Measurements from ENCODE around the gene FBXL14.

The FBXL14 gene

DNA sequence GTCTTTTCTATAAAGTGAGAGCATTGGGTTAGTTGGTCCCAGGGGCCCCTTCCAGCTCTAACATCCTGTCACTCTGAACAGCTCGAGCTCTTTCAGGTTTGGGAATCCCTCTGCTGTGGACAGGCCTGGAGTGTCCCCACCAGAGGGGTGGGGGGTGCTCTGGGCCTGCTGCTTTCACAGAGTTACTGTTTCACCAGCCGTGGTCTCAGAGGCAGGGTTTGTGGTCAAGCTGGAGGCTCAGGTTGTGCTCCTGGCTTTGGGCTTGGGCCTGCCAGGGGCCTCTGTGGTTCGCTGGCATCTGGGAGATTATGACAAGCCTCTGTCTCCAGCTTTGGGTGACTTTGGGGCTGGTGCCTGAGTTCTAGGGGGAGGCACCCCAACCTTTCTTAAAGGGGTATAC is 59.6 kb downstream of the FBXL14 start:
- Mint-ChIP-seq H3K4me3 (peak overlapping the region; percentile 11 to 41), H3K36me3 (no peaks in the 10 kb centered on the region), H3K27ac (peak overlapping the region; percentile 60), H3K4me1 (peaks cover 25 to 36% of the 10 kb centered on the region in 2 donors), H3K27me3 (peaks cover 55 to 67% of the 10 kb centered on the region in 2 donors), H3K9me3 (no peaks in the 10 kb centered on the region)
- peak; percentile 15 to 17 for ATAC-seq (replicated peaks)
- DNase-seq = no peak

DNA sequence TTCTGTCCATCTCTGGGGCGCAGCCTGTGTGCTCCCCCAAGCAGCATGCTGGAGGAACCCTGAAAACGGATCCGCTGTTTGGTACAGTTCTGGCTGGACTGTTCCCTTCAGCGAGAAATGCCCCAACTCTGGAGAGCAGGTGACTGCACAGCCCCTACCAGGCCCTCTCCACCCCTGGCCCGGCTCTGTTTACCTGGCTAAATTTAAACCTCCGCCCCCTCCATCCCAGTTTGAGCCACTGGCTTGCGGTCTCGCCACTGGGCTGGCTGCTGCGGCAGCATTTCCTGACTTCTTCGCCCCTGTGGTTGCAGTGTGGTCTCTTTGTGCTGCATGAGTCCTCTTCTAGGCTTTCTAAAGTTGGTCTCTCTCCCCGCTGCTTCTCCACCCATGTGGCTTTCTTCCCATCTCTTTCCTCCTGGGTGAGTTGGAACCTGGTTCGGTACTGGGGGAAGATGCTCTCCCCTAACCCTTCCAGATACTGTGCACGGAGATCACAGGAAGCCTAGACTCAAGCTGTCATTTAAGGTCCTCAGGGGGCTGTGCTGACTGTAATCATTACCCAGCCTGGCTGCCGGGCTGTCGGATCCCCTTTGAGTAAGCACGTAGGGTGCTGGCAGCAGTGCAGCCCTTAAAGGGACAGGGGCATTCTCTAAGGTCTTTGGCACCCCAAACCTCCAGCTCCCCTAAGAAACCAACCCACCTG is 60.6 kb downstream of the FBXL14 start:
- DNase-seq = peak; percentile 60
- H3K27ac Mint-ChIP-seq = peak overlapping the region; percentile 72
- ATAC-seq (replicated peaks) = peak; percentile 87 to 90
- peak overlapping the region; percentile 78 to 85 for H3K4me3 Mint-ChIP-seq
- H3K4me1 Mint-ChIP-seq = peaks cover 28 to 41% of the 10 kb centered on the region in 2 donors
- H3K9me3 Mint-ChIP-seq = no peaks in the 10 kb centered on the region
- peaks cover 3% of the 10 kb centered on the region in 2 donors for H3K36me3 Mint-ChIP-seq
- peaks cover 55 to 67% of the 10 kb centered on the region in 2 donors for H3K27me3 Mint-ChIP-seq

DNA sequence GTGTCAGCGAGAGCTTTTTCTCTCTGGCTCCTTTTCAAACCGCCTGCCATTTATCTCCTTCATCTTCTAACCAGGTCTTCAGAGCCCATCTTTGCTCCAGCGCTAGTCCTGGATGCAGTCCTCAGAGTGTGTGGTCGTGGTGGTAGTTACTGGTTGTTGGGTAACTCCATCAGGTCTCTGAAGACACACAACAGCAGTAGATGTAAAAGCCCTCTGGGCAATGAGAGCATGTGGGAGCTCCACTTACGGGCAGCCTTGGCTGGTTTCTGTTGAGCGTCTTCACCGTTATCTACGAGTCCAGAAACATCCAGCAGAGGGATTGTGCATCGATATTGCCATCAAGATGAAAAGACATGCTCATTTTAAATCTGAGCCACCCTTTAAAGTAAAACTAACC is 61.2 kb downstream of the FBXL14 start:
- ATAC-seq (replicated peaks) (peak; percentile 37 to 54), DNase-seq (no peak)
- Mint-ChIP-seq H3K36me3 (peaks cover 3% of the 10 kb centered on the region in 2 donors), H3K9me3 (no peaks in the 10 kb centered on the region), H3K4me1 (peaks cover 28 to 41% of the 10 kb centered on the region in 2 donors), H3K27me3 (peaks cover 57 to 69% of the 10 kb centered on the region in 2 donors), H3K4me3 (peak overlapping the region; percentile 78 to 85), H3K27ac (peak overlapping the region; percentile 83)

DNA sequence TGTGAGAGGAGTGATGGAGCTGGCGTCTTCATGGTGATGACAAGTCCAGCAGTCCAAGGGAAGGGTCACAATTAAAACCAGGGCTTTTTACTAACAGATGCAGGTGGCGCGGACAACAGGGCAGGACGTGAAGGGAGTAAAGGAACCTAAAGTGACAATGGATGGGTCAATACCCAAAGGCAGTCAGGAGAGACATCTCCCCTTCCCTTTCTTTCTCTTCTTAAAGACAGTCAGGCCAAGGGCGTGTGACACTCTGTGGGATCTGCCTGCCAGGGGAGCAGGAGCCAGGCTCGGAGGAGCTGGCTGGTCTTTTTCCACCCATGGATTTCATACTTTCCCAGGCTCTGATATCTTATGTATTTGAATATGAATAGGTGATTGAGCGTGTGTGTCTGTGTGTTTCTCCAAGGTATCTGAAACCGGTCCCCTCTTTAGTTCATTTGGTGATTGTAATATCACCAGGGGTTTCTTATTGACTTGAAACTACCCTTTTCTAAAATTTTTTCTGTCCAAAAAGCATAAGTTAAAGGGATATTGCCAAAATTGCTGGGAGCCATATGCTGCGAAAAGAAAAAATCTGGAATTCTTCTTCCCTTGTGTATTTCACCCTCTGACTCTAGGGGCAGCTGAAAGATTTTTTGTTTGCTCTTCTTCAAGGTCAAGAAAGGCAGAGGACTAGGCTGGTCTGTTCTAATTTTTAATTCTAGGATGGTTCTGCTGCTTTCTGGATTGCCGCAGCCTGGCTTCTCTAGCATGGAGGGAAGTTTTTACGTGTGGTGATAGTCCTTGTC is 61.8 kb downstream of the FBXL14 start:
- Mint-ChIP-seq H3K4me1 (peaks cover 28 to 41% of the 10 kb centered on the region in 2 donors), H3K27ac (peak overlapping the region; percentile 83), H3K9me3 (no peaks in the 10 kb centered on the region), H3K36me3 (peaks cover 3% of the 10 kb centered on the region in 2 donors), H3K4me3 (peak overlapping the region; percentile 79 to 85), H3K27me3 (peaks cover 58 to 71% of the 10 kb centered on the region in 2 donors)
- ATAC-seq (replicated peaks) (no peak), DNase-seq (no peak)

DNA sequence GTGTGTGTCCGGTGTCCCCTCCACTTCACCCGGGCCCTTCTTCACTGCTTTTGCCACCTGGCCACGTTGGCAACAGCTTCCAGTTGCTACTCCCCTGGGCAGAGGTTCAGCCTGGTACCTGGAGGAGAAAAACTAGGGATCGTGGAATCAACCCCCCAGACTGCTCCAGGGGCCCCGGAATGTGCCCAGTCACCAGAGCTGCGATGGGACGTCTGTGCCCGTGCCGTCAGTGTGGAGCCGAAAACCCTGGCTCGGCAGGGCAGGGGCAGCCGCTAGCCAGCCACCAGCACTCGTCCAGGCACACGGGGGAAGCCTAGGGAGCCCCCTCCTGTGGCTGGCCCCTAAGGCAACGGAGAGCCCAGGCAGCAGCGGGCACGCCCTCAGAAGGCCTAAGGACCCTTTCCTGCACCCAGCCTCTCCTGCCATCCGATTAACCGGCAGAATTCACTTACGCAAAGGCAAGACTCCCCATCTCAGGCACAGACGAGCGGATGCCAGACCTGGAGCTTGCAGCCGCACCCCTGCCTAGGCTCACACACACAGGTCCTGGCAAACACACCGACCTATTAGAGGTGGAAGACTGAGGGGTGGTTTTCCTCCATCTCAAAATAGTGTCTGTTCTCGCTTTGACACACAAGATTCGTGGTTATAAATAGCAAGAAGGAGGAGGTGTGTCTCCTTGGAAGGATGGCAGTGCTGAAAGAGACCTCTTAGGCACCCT is 62.6 kb downstream of the FBXL14 start:
- H3K27ac Mint-ChIP-seq = peak overlapping the region; percentile 83
- H3K27me3 Mint-ChIP-seq = peaks cover 58 to 72% of the 10 kb centered on the region in 2 donors

DNA sequence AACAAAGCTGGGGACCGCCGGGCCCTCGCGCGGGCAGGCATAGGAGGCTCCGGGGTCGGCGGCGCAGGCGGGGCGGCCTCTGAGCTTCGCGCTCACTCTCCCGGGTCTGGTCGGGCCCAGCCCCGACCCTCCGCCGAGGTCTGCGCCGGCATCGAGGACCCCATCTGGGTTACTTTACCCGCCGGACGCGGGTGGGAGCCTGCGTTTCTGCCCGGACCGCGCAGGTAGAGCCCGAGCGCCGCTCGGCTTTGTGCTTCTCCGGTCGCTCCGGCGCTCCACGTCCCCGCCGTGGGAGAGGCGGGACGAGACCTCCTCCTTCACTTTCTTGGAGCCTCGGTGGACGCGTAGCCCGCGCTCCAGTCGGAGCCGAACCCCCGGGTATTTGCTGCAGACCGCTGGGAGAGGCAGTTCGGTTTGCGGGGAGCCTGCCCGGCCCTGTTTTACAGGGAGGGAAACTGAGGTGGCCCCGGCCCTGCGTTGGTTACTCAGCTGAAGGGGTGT is 63.2 kb downstream of the FBXL14 start:
- peak overlapping the region; percentile 67 to 79 for H3K4me3 Mint-ChIP-seq
- no peak for DNase-seq

More for the DNA sequence above, 62.6 kb downstream of the FBXL14 start:
- no peak for ATAC-seq (replicated peaks)
- no peak for DNase-seq
- Mint-ChIP-seq H3K36me3 (peaks cover 3% of the 10 kb centered on the region in 2 donors), H3K4me1 (peaks cover 26 to 41% of the 10 kb centered on the region in 2 donors), H3K4me3 (peak overlapping the region; percentile 67 to 79), H3K9me3 (no peaks in the 10 kb centered on the region)

DNA sequence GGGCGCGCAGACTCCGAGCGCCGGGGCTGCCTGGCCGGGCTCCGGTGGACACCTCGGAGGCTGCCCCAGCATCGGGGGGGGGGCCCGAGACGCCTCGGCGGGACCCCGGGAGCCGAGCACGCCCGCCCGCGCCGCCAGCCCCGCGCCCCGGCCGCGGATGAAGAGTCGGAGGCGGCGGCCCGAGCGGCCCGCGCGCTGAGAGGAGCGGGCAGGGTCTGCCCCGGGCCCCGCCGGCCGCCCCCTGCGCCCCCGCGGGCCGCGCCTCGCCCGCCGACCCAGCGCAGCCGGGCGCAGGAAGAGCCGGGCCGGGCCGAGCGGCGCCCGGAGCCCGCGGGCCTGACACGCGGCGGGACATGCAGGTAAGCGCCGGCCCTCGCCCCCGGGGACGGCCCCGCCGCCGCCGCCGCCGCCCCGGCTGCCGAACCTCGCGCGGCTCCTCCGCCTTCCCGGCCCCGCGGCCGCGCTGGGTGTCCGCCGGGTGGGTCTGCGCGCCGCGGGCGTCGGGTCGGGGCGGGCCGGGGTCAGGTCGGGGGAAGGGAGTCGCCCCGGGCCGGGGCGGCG is 63.7 kb downstream of the FBXL14 start:
- Mint-ChIP-seq H3K9me3 (no peaks in the 10 kb centered on the region), H3K27ac (no peak overlapping the region), H3K4me1 (peaks cover 30 to 44% of the 10 kb centered on the region in 2 donors), H3K4me3 (peak overlapping the region in 1 of 2 donors; percentile 79), H3K27me3 (peaks cover 57 to 72% of the 10 kb centered on the region in 2 donors), H3K36me3 (peaks cover 3% of the 10 kb centered on the region in 2 donors)
- DNase-seq (no peak), ATAC-seq (replicated peaks) (no peak)

More for the DNA sequence above, 63.2 kb downstream of the FBXL14 start:
- Mint-ChIP-seq H3K9me3 (no peaks in the 10 kb centered on the region), H3K4me1 (peaks cover 26 to 41% of the 10 kb centered on the region in 2 donors), H3K27me3 (peaks cover 58 to 72% of the 10 kb centered on the region in 2 donors), H3K36me3 (peaks cover 3% of the 10 kb centered on the region in 2 donors), H3K27ac (peak overlapping the region; percentile 62)
- ATAC-seq (replicated peaks) = no peak

DNA sequence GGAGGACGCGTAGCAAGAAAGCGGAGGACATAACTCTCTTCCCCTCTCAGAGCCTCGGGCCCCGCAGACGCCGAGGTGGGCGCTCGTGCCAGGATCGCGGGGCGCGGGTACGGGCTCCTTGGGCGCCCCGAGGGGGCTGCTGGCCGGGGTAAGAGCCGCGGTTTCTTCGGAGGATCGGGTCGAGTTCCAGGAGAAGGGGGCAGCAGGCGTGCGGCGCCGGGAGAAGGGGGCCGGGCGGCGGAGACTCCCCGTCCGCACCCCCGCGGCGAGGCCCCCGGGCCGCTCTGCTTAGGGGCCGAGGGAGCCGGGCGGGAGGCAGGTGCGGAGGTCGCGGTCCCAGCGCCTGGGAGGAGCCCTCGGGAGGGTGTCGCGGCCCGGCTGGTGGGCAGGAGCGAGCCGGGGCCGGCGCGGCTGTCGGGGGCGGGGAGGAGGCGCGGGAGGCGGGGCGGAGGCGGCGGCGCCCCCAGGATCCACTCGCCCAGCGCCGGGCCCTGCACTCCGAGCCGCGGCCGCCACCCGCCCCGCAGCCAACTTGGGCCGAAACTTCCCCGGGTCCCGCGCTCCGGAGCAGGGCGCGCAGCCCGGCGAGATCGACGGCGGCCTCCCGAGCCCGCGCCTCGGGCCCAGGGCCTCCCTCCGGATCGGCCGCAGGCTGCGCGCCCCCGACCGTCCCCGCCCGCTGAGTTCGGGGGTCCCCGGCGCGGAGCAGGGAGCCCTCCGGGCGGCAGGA is 64.4 kb downstream of the FBXL14 start:
- Mint-ChIP-seq H3K4me1 (peaks cover 36 to 48% of the 10 kb centered on the region in 2 donors), H3K9me3 (no peaks in the 10 kb centered on the region), H3K27me3 (peaks cover 61 to 75% of the 10 kb centered on the region in 2 donors), H3K4me3 (peak overlapping the region; percentile 85 to 89), H3K36me3 (peaks cover 3% of the 10 kb centered on the region in 2 donors), H3K27ac (peak overlapping the region; percentile 88)
- no peak for ATAC-seq (replicated peaks)
- DNase-seq = no peak

DNA sequence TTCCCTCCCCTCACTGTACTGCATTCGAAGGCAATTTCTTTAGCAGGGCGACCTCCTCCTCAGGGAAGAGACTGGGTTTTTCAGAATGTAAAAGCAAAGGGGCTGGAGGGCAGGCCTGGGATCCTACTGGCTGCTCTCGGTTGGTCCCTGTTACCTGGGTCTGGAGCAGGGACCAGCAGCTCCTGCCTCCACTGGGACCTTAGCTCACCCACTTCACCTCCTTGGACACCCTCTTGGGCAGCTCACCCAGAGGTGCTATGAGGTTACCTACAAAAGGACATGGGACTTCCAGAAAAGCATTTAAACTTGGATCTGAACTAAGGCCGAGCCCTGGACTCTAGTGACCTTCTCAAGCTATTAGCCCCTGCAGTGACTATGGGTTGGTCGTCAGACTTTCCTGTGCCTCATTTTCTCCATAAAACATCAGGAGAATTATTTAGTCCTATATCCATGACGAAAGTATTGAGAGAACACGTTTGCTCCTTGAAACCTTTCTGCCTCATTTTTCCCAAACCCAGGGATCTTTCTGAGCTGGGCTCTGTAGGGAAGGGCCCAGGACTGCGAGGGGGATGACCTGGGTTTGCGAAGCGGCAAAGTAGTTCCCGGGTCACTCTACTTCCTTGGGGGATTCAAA is 65.0 kb downstream of the FBXL14 start:
- ATAC-seq (replicated peaks) (no peak), DNase-seq (no peak)
- no peaks in the 10 kb centered on the region for H3K9me3 Mint-ChIP-seq
- peaks cover 3% of the 10 kb centered on the region in 2 donors for H3K36me3 Mint-ChIP-seq
- H3K27me3 Mint-ChIP-seq = peaks cover 61 to 71% of the 10 kb centered on the region in 2 donors
- H3K27ac Mint-ChIP-seq = peak overlapping the region; percentile 88
- peak overlapping the region; percentile 85 to 89 for H3K4me3 Mint-ChIP-seq
- H3K4me1 Mint-ChIP-seq = peaks cover 32 to 43% of the 10 kb centered on the region in 2 donors

DNA sequence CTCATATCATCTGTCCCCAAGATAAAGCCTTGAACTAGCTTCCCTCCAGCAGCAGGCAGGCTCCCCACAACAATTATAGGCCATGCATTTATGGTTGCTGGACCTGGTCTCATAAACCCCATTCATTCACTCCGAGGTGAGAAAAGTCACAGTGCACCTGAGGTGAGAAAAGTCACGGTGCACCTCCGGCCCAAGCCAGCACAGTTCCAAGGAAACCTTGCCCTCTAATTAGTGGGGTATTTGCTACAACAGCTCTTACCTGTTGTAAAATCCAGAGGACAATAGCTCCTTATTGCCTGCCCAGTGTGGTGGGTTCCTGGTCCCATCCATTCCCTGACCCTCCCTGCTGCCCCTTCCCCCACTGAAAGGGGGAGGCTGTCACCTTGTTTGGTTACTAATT is 65.6 kb downstream of the FBXL14 start:
- ATAC-seq (replicated peaks) = no peak
- Mint-ChIP-seq H3K36me3 (peaks cover 3% of the 10 kb centered on the region in 2 donors), H3K4me1 (peaks cover 30 to 39% of the 10 kb centered on the region in 2 donors), H3K27me3 (peaks cover 62 to 76% of the 10 kb centered on the region in 2 donors), H3K9me3 (no peaks in the 10 kb centered on the region), H3K4me3 (no peak overlapping the region), H3K27ac (no peak overlapping the region)
- no peak for DNase-seq

DNA sequence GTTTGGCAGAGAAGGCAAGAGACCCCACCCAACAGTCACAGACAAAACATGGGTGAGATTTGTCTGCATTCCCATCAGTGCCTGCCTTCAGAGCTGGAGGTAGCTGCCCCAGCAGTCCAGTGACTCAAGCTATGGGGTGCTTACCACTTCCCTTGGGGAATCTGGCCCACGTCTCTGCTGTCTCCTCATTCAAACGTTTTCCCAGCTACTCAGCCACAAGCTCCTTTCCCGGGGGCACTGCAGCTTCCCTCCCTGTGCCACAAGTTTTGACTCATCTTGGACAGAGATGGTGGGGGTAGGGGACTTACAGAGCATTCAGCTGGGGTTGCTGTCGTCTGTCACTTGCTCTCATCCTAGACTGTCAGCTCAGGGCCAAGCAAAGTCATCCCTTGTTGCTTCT is 66.6 kb downstream of the FBXL14 start:
- no peak for DNase-seq
- ATAC-seq (replicated peaks) = no peak
- H3K27me3 Mint-ChIP-seq = peaks cover 65 to 80% of the 10 kb centered on the region in 2 donors
- no peaks in the 10 kb centered on the region for H3K9me3 Mint-ChIP-seq
- peaks cover 3% of the 10 kb centered on the region in 2 donors for H3K36me3 Mint-ChIP-seq
- no peak overlapping the region for H3K27ac Mint-ChIP-seq
- H3K4me3 Mint-ChIP-seq = no peak overlapping the region
- H3K4me1 Mint-ChIP-seq = peaks cover 22 to 29% of the 10 kb centered on the region in 2 donors

DNA sequence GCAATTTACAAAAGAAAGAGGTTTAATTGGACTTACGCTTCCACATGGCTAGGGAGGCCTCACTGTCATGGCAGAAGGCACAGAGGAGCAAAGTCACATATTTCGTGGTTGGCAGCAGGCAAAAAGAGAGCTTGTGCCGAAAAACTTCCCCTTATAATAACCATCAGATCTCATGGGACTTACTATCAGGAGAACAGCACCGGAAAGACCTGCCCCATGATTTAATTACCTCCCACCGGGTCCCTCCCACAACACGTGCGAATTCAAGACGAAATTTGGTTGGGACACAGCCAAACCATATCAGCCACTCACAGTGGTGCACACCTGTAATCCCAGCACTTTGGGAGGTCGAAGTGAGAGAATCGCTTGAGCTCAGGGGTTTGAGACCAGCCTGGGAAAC is 68.5 kb downstream of the FBXL14 start:
- peak overlapping the region; percentile 79 for H3K27ac Mint-ChIP-seq
- ATAC-seq (replicated peaks) = peak in 1 of 2 donors; percentile 31
- H3K4me3 Mint-ChIP-seq = no peak overlapping the region
- peaks cover 56 to 65% of the 10 kb centered on the region in 2 donors for H3K27me3 Mint-ChIP-seq
- H3K36me3 Mint-ChIP-seq = peaks cover 3% of the 10 kb centered on the region in 2 donors
- no peak for DNase-seq
- H3K9me3 Mint-ChIP-seq = no peaks in the 10 kb centered on the region
- peaks cover 12 to 13% of the 10 kb centered on the region in 2 donors for H3K4me1 Mint-ChIP-seq

Measured in stimulated activated naive B cell treated with anti-CD40 and anti-IgM and Interleukin-4, amounts not matched to agents 10 μg/mL and 1 μg/mL and 100 μg/mL, for 72 hours (primary cell).